Measurements from ENCODE around the gene PISD. TPM values are rescaled to one million over a fixed set of nuclear protein-coding genes. Genes with fewer than 3 reads are reported as not detected.

The PISD gene
- total and polyA plus RNA-seq, 2 donors (not counting 3 experiments of a cell fraction or from before 2014, with no cell fraction given) = 53.4 to 58.0 TPM

DNA sequence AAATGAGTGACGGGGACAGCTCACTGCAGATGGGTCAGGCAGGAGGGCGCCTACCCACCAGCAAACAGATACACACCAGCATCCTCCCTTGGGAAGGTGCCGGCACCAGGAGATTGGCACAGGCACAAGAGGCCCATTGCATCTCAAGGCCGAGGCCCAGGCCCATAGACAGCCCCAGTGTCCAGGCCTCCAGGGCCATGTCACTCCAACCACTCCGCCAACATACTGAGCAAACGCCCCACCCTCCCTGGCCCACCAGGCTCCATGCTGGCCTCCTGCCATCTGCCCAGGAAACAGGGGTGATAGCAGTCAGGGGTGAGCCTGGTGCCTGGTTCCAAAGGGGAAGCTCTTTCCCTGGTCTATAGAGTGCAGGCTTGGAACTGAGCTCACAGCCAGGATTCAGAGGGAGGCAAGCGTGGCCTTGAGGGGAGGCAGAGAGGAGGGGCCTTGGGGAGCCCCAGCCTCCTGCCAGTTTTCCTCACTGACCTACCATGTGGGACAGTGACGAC lies 34.7 kb downstream of the PISD start:
- H3K4me1 ChIP-seq (ENCODE audit: control insufficient read depth, extremely low read depth, insufficient read depth, low read length) = peaks cover 43% of the 10 kb centered on the region
- TF ChIP-seq FOS (IDR thresholded peaks at IDR 0.05; ENCODE audit: borderline replicate concordance, insufficient read depth, low read length) (no peak), EZH2 (IDR thresholded peaks at IDR 0.05; ENCODE audit: borderline replicate concordance, low read depth, low read length, severe bottlenecking) (no peak), CTCF (IDR thresholded peaks at IDR 0.05; ENCODE audit: extremely low read depth in 1 of 2, insufficient read depth in 1 of 2, low read depth in 1 of 2, low read length in 2 of 2) (no peak), POLR2AphosphoS5 (IDR thresholded peaks at IDR 0.05; ENCODE audit: insufficient read depth, low read depth, low read length) (no peak), MAX (IDR thresholded peaks at IDR 0.05; ENCODE audit: insufficient read depth, insufficient read length) (no peak), POLR2A (IDR thresholded peaks at IDR 0.05; ENCODE audit: low read depth, low read length) (no peak), GATA2 (IDR thresholded peaks at IDR 0.05; ENCODE audit: insufficient read depth, insufficient read length, low read depth, low read length) (no peak), JUN (IDR thresholded peaks at IDR 0.05; ENCODE audit: borderline replicate concordance, insufficient read depth, insufficient read length, low read depth) (no peak), MYC (IDR thresholded peaks at IDR 0.05; ENCODE audit: low read depth, low read length) (no peak)

More for the DNA sequence above, 34.7 kb downstream of the PISD start:
- H3K4me3 ChIP-seq (replicated peaks in 1 of 3; ENCODE audit: insufficient read depth in 1 of 3, low read depth in 1 of 3, low read length in 3 of 3) = no peak overlapping the region
- H3K36me3 ChIP-seq (ENCODE audit: control insufficient read depth in 2 of 2, extremely low read depth in 1 of 2, insufficient read depth in 2 of 2, low read length in 2 of 2) = peaks cover 0 to 3% of the 10 kb centered on the region in 2 experiments
- H3K79me2 ChIP-seq (ENCODE audit: control insufficient read depth, insufficient read depth, low read length) = peaks cover 79% of the 10 kb centered on the region
- no peaks in the 10 kb centered on the region for H3K9me3 ChIP-seq (replicated peaks; ENCODE audit: control insufficient read depth, insufficient read depth, low read length)
- no peak overlapping the region for H3K4me2 ChIP-seq (ENCODE audit: insufficient read depth, low read length)
- no peaks in the 10 kb centered on the region for H3K27me3 ChIP-seq (ENCODE audit: control insufficient read depth in 2 of 2, insufficient read depth in 2 of 2, low read length in 2 of 2)
- no TSS peak for BruUV-seq (replicated peaks)
- dilution Hi-C loops (cut with MboI; ENCODE audit: extremely low pct_ligation_motif_present, low sequenced_read_pairs) = no loop called here
- DNase-seq (ENCODE audit: low read depth, low spot score) = peak; percentile 17
- H3K9me1 ChIP-seq (replicated peaks; ENCODE audit: control insufficient read depth, extremely low read depth, insufficient read depth, low read length) = no peaks in the 10 kb centered on the region
- no peak overlapping the region for H3K9ac ChIP-seq (replicated peaks; ENCODE audit: extremely low read depth, insufficient read depth, low read length)
- intact Hi-C loops (cut with micrococcal nuclease) = no loop called here
- peak overlapping the region; percentile 6 for H3K27ac ChIP-seq (ENCODE audit: insufficient read depth, low read depth, low read length)
- H2AFZ ChIP-seq (ENCODE audit: low read depth, low read length) = no peak overlapping the region
- ChIA-PET POLR2A (interaction anchor here (1.1 kb wide), 1 partner anchor 13 kb away, joined by 3 read pairs; no protein-coding TSS in a partner anchor), CTCF (interaction anchor here (1.0 to 5.4 kb wide), 5 partner anchors 13 to 175 kb away, joined by 3 to 29 read pairs (median 3); no protein-coding TSS in a partner anchor)
- no peak for FAIRE-seq
- no peaks in the 10 kb centered on the region for H4K20me1 ChIP-seq (replicated peaks; ENCODE audit: control insufficient read depth, extremely low read depth, insufficient read depth, low read length)
